Limb (tissue), 2 donors: ENCODE results near the gene CRBN.

ENCODE experiments used
- DNase-seq, 2 donors: peaks; one replicate each; pipeline ENCODE4 v3.0.0-alpha.2; 2016; ENCODE audit errors: extremely low spot score in 2 of 2

The CRBN gene

DNA sequence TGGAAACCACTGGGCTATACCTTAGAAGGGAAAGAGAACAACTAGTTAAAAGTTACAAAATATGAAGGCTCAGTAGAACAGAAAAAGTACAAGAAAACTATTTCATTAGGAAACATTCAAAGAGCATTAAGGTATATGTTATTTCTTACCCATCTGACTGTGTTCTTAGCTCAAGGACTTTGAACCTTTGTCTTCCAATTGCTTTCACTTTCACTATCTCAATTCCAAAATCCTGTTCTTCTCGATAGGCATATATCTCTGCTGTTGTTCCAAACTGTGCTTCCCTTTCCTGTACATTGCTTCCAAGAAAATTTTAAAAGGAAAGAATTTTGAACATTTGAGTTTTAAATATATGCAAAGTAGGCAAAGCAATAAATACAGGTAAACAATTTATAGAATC, 6.9 kb downstream of the CRBN start:
- no peak for DNase-seq

DNA sequence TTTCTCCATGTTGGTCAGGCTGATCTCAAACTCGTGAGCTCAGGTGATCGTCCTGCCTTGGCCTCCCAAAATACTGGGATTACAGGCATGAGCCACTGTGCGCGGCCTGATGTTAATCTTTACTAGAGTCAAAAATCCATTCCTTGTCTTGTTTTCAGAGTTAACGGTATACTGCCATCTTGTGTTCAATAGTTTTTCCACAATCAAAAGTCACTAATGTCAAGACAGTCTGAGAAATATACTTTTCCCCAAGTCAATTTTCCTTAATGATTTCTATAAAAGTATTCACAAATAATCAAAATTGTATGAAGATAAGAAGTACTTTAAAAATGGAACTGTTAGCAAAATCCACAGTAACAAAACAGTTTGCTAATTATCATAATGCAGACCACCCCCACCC, 8.5 kb downstream of the CRBN start:
- peak in 1 of 2 donors; percentile 32 for DNase-seq

DNA sequence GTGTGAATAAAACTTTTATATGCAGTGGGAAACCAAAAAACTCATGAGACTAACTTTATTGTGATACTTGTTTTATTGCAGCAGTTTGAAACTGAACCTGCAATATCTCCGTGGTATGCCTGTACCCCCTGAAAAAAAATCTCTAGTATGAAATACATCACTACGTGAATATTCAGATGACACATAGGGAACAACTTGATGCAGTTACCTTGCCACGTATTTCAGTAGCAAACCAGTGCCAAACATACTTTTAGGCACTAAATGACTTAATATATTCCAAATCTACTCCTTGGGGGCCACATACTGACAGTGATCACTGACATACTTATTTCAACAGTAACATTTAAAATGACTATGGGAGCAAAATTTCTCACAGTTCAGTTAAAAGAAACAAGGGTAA, 13.8 kb downstream of the CRBN start:
- no peak for DNase-seq

DNA sequence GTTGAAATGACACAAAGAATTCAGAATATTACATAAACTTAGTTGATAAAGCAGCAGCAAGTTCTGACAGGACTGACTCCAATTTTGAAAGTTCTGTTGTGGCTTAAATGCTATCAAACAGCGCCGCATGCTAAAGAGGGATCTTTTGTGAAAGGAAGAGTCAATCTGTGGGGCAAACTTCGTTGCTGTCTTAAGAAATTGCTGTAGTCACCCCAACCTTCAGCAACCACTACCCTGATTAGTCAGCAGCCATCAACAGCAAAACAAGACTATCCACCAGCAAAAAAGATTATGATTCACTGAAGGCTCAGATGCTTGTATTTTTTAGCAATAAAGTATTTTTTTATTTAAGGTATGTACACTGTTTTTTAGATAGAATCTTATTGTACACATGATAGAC, 14.2 kb downstream of the CRBN start:
- no peak for DNase-seq

DNA sequence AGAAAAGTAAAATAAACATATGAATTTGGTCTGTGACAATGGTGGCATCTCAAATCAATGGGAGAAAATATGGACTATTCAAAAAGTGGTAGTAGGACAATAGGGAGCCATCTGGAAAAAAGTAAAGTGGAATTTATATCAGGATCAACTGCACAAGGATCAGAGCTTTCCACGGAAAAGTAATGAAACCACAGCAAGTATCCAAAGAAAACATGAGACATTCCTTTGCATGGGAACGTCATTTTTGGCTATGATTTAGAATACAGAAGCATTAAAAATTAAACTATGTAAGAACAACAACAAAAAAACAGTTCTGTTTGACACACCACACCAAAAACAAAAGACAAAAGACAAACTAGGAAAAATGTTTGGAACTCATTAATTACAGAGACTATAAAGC, 18.7 kb downstream of the CRBN start:
- DNase-seq: no peak

DNA sequence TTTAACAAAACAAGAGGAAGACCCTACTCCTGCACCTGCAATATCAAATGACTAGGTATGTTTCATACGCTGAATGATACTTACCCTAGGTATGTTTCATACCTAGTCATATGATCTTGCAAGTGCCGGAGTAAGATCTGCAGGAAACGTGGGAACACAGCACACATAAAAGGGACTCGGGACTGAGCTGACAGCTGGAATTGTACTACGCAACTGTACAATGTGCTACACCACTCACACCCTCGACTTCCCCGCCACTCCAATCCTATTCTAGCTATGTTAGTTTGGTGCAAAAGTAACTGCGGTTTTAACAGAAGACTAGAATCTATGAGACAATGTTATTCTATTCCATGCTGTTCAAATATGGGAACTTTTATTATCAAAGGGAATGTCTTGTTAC, 22.0 kb downstream of the CRBN start:
- DNase-seq: no peak

DNA sequence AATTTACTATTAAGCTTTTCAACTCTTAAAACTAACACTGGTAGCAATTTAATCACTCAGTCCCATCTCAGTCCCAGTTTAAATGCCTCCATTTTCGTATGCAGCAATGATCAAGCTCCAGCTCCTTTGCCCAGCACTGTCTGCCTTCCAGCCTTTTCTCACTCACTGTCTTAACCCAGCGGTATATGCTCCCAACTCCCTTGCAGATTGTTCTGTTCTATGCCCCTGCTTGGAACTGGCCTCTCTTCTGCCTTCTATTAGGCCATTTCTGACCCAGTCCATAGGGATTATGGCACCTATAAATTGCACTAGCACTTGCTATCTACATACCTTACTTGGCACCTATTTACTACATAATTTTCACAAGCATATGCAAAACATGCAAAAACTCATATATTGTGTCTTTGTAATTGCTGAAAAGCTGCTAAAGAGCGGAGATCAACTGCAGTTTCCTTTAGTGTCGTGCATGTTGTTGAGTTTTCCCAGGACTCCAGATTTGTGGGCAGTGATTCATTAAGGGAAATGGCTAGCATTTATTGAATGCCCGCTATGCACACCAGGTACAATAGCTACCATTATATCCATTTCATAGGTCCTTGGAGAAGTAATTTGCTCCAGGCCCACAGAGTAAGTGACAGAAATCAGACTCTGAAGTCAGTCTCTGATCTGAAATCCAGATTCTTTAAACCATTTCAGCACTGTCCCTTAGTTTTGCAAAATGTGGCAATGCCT, 24.4 kb downstream of the CRBN start:
- DNase-seq: no peak

DNA sequence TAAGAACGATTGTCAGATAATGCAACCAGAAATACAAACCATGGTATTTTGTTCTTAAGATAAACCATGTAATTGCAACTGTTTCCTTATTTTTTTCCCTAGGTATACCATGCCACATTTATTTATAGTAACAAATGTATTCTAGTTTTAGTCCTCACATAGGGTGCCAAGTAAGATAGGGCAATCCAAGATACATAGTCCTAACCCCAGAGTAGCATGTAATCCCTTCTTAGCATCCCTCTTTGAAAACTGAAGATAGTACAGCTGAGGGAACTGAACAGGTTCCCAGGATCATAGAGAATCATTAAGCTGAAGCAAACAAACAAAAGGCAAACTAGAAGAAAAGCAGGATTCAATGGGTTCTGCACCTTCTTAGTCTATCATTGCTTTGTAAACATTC, 28.0 kb downstream of the CRBN start:
- no peak for DNase-seq

DNA sequence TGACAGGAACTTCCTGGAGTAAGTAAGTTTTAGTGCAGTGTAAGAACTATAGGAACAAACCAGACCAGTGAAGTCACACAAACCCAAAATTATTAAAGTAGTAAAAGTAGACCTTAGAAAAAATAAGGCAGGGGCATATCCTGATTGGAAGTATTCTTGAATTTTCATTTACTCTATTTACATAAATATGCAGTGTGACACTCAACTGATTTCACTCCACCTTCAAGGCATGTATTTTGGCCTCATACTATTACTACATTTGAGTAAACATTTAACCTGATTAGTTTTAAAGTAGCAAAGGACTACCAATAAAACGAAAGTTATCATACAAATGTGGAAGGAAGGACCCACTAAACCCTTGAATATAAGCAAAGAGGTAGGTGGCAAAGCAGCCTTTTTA, 29.9 kb downstream of the CRBN start:
- DNase-seq: no peak

DNA sequence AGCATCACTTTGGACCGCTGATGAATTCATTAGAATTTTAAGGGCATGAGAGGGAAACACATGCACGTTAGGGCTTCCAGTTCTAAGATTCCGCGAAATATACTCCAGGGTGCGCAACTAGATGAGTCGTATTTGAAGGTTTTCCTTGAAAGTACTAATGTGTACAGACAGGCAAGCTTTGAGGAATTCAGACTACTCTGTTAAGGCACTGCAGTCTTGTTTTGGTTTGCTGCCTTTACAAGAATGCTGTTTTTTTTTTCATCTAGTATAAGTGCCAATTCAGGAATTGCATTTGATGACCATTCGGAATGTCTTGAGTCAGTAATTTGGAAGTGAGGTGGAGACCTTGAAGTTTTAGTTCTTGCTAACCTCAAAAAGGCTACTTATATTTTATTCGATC, 33.7 kb downstream of the CRBN start:
- no peak for DNase-seq

DNA sequence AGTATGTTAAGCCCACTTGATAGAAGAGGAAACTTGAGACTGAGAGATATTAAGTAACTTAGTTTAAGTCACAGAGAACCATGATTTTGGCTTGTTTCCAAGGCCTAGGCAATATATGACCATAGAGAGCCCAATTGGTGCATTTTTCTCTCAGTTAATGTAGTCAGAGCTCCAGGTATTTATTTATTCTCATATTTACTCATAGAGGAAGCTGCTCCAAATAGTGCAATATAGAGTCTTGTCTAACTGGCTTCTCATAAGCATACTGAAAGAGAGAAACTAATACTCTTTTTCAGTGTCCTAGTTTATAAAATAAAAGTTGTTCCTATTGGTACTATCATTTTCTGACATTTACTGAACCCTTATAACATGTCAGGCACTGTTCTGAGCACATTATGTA, 37.6 kb downstream of the CRBN start:
- DNase-seq: no peak

DNA sequence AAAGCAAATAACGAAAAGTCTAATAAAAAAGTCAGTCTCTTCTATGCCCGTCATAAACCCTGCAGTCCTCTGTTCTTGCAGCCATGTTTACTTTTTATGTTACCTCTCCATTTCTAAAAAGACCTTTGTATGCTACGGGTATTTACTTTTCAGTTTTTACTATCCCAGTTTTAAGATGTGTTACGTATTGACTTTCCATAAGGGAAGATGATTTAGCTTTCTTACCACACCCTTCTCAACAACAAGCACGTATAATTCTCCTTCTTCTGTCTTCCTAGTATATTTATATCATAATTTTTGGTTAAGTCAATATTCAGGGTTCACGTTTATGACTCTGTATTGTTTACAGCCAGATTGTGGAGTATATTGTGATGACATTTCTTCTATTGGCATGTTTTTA, 42.0 kb downstream of the CRBN start:
- DNase-seq: no peak

DNA sequence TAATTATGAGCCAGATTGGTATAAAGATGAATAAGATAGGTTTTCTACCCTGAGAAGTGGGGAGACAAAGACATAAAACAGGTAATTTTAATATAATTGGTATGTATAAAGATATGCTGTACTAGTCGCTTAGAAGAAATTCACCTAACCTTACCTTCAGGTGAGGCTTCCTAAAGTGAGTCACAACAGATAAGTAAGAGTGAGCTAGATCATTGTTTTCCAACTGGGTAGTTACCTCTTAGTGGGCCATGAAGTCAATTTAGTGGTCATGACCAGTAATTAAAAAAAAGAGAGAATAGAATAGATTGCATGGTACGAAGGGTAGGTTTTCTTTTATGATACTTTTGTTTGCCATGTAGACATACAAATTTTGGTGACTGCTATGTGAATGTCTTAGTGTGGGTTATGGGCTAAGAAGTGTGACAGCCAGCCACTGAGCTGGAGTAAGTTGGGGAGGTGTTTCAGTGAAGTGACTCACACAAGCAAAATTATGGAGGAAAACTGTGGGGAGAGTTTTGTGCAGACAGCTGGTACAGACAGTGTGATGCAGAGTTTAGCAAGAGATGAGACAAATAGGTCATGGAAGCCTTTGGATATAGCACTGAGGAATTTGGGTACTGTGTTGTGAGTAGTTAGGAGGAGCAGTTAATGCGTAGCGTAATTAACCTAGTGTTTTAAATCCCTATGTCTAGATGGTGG, 44.6 kb downstream of the CRBN start:
- DNase-seq: no peak

DNA sequence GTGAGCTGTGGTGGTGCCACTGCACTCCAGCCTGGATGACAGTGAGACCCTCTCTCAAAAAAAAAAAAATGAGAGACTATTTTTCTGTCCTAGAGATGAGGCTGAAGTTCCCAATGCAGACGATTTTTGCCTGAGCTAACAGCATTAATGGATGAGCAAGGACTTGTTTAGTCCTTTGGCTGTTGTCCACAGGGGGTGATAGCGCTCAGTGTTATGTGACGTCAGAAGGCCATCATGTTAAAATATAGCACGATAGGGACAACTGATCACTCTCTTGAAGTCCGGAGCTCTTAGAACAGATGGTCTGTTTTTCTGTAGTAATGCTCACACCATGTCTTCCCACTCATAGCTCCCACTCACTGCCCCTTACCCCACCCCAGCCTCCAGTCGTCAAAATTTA, 46.0 kb downstream of the CRBN start:
- DNase-seq: no peak

DNA sequence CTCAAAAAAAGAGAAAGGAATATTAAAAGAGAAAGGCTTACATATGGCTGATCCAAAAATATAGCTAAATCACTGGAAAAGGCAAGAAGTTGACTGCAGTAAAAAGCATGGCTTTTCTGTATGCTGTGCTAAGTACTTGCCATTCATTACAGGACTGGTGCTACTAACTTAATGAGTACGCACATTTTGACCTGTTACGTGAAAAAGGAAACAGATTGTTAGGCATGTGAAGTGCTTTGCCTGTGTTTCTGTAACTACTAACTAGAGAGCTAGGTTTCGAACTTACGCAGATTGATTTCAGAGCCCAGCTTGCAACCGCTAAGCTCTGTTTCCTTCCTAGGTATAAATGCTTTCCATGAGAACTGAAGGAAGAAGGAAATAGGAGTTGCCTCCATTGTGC, 49.9 kb downstream of the CRBN start:
- no peak for DNase-seq

DNA sequence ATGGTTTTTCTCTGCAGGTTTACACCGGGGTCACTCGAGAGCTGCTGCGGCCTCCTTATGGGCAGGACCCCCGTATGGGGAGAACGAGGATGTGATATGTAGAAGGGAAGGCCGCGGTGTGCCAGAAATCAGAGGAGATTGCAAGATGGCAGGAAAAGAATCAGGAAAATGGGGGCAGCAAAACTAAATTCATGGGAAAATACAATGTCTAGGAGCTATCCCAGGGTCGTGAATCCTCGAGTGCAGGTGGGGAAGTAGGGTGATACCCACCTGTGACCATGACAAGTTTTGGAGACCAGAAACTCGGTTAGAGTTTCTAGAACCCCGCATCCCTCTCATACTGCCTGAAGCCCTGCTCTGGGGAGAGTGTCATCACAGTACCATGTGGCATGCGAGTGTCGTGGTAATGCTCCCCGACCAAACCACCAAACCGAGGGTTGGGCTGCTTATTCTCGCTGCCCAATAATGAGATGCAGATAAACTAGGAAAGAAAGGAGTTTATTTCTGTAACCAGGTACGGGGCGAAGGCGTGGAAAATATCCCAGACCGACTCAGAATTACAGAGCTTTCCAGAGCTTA, 52.0 kb downstream of the CRBN start:
- no peak for DNase-seq

DNA sequence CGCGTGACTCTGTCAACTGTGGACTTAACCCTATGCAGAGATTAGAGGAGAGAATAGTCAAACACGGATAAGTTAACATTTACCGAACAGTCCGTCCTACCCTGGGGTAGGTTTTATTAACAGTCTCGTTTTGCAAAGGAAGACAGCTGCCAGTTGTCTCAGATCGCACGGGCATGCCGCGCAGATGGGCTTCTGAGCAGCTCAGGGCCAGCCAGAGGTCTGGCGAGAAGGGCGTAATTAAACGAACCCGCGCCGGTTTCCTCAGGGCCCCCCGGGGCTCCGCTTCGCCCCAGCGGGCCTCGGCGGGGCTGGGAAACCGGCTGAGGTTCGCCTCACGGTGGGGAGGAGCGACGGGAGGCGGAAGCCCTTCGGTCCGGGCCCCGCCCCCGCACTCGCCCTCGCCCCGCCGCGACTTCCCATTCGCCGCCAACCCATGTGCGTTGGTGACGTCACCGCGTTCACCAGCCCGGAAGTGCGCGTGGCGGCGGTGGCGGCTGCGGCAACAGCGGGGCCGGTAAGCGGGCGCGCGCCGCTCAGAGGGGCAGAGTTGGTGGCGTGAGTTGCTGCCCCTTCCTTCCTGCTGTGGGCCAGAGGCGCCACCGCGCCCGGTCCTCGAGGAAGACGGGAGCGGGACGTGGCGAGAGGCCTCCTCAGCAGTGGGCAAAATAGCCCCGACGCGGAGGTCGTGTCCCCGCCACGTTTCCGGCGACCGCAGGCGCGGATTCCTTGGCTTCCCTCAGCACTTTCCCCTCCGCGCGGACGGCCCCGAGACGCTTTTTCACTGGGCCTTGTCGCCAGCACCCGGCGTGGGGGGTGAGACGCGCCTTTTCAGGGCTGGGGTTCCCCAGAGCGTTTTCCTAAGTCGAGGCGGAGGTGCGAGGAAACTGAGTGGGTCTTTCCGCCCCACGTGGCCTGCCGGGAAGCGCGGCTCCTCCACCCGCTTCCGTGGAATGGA, 52.7 kb downstream of the CRBN start, which contains the start of gene TRNT1:
TSS of gene TRNT1 (plus strand) at position 464 of the 955 bp plus-strand sequence. CDS start 2,101 bp downstream, outside the sequence.
- DNase-seq: peak; percentile 95 to 97

DNA sequence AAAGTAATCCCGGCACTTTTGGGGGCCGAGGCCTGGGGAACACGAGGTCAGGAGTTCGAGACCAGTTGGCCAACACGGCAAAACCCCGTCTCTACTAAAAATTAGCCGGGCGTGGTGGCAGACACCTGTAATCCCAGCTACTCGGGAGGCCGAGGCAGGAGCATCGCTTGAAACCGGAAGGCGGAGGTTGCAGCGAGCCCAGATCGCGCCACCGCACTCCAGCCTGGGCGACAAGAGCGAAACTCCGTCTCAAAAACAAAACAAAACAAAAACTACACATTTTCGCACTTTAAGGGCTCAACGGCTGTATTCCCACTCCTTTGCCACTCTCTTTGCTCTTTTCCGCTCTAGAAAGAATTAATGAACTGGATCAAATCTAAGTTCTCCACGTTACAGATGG, 53.5 kb downstream of the CRBN start:
- DNase-seq: no peak

DNA sequence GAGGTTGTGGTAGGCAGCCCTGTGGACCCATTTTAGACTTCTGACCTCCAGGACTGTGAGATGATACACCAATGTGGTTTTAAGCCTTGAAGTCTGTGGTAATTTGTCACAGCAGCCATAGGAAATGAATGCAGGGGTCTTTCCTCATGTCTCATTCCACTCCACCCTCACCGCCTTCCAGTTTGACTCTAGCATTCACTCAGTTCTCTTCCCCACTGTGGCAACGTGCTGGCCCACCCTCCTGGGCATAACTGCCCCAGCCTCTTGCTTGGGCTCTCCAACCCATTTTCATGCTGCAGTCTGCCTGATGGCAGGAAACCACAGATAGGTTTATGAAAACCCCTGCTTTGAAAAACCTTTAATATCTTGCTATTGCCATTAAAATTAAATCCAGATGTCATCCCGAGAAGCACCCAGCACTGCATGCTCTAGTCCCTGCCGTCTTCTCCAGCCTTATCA, 60.1 kb downstream of the CRBN start:
- no peak for DNase-seq

DNA sequence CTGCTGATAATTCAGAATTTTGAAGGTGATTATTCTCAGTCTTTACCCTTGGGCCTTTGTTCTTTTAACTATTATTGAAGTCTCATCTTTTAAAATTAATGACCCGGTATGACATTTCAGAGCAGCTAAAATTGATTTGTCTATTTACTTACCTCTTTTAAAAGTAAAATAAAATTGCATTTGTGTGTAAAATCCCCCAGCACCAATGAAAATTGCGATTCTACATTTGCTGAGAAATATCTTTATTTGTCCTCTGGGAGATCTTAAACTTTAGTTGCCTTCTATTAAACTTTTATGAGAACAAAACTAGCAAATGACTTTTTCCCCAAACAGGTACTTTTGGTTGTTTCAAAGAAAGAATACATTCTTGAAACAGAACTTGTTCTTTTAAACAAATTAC, 61.8 kb downstream of the CRBN start:
- DNase-seq: no peak

DNA sequence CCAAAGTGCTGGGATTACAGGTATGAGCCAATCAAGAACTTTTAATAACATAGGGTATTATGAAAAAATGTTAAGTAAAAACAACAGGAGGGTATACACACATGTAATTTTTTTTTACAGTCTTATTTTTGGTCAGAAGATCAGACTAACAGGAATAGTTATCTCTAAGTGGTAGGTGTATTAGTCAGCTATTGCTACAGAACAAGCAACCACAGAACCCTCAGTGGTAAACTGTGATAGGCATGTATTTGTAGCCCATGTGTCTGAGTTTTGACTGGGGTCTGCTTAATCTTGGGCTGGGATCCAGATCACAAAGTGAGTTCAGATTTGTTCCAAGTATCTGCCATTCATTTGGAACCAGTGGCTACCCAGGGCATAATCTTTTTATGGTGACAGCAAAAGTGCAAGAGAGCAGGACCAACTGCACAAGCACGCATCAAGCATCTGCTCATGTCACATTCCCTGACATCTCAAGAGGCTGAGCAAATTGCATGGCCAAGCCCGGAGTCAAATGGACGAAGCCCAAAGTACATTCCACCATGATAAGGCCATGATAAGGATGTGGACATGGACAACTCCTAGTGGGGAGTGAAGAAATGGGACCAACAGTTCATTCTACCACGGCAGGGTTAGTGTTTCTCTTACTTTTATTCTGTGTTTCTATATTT, 66.3 kb downstream of the CRBN start:
- no peak for DNase-seq
